ENCODE data around the gene ZIC5. TPM values are rescaled to one million over a fixed set of nuclear protein-coding genes. Genes with fewer than 3 reads are reported as not detected.

Gene ZIC5
- total RNA-seq, 1 donor: not detected

- H3K4me3 ChIP-seq (ENCODE audit: low read depth, low read length): no peak overlapping the region
- no peak for DNase-seq (ENCODE audit: low read depth)
- no peak for TF ChIP-seq CTCF (IDR thresholded peaks at IDR 0.05; ENCODE audit: insufficient read depth, low read depth, low read length)
Measured at GRCh38 chr13:99968521-99969452, 2.8 kb downstream of the ZIC5 start.

- TF ChIP-seq CTCF (IDR thresholded peaks at IDR 0.05; ENCODE audit: insufficient read depth, low read depth, low read length): no peak
- no peak for DNase-seq (ENCODE audit: low read depth)
- no peak overlapping the region for H3K4me3 ChIP-seq (ENCODE audit: low read depth, low read length)
Measured at GRCh38 chr13:99967869-99968520, 3.6 kb downstream of the ZIC5 start.

GRCh38 chr13:99967498-99967868 is 4.1 kb downstream of the ZIC5 start:
- no peak for DNase-seq (ENCODE audit: low read depth)
- no peak for TF ChIP-seq CTCF (IDR thresholded peaks at IDR 0.05; ENCODE audit: insufficient read depth, low read depth, low read length)
- no peak overlapping the region for H3K4me3 ChIP-seq (ENCODE audit: low read depth, low read length)

- TF ChIP-seq CTCF (IDR thresholded peaks at IDR 0.05; ENCODE audit: insufficient read depth, low read depth, low read length): no peak
- no peak for DNase-seq (ENCODE audit: low read depth)
Measured at GRCh38 chr13:99966064-99966805, 5.3 kb downstream of the ZIC5 start.

GRCh38 chr13:99965329-99966000 is 6.1 kb downstream of the ZIC5 start:
- no peak for TF ChIP-seq CTCF (IDR thresholded peaks at IDR 0.05; ENCODE audit: insufficient read depth, low read depth, low read length)
- no peak for DNase-seq (ENCODE audit: low read depth)

More at GRCh38 chr13:99966064-99966805, 5.3 kb downstream of the ZIC5 start:
- no peak overlapping the region for H3K4me3 ChIP-seq (ENCODE audit: low read depth, low read length)

GRCh38 chr13:99963816-99964339 is 7.7 kb downstream of the ZIC5 start:
- TF ChIP-seq CTCF (IDR thresholded peaks at IDR 0.05; ENCODE audit: insufficient read depth, low read depth, low read length): no peak
- H3K4me3 ChIP-seq (ENCODE audit: low read depth, low read length): no peak overlapping the region
- DNase-seq (ENCODE audit: low read depth): no peak

More at GRCh38 chr13:99965329-99966000, 6.1 kb downstream of the ZIC5 start:
- no peak overlapping the region for H3K4me3 ChIP-seq (ENCODE audit: low read depth, low read length)
